Measurements from ENCODE around the gene STX17.
"Not testable (repeated sequence)": the region's sequence is repeated elsewhere in the genome, so short reads cannot be mapped to it uniquely, and the experiment has no call there.

STX17 gene

GRCh38 chr9:99973455-99973854 is 67.0 kb downstream of the STX17 start:
- no peak for DNase-seq

DNA sequence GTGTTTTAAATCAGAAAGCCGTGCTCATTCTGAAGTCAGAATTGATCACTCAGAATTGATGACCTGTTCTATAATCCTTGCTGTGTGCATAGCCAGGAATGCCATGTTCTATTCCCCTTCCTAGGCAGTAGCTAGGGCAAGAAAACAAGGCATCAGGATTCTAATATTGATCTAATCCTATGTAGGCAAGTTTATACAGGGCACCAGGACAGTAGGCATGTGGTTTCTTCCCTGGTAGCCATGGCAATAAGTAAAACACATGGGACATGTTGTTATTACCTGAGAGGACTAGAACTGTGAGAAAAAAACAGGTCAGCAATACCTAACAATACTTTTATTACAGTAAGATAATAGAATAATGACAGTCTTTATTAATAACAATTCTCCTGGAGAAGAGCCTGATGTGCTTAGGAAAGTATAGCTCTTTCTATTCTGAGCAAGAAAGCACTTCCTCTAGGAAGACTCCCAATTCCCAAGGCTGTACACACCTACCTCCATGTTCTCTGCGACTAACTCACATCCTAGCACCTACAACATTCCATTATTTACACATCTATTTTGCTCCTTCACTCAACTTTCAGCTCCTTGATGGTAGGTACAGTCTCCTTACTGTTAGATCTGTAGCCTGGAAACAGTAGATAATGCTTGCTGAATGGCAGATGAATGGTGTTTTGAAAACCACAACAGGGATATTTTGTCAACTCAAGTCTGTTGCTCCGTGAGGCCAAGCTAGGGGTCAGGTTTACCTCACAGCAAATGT is 70.8 kb downstream of the STX17 start:
- DNase-seq: no peak

- DNase-seq: no peak
These were observed 71.8 kb downstream of the STX17 start for GRCh38 chr9:99978221-99978620.

DNA sequence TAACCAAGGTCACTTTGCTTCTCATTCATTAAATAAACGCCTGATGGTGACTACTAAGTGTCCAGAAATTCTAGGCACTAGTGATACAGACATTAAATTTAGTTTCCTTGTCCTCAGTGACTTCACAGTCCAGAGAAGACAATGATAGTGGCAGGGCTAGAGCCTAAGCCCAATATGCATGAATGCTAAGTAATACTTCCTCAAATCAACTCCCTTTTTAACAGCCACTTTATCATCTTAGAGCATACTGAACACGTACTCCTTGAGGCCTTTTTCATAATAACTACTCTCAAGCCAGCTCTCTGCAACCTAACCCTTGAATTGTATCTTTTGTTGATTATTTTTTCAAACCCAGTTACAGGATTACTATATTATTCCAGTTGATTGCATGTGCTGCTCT is 74.1 kb downstream of the STX17 start:
- no peak for DNase-seq

DNA sequence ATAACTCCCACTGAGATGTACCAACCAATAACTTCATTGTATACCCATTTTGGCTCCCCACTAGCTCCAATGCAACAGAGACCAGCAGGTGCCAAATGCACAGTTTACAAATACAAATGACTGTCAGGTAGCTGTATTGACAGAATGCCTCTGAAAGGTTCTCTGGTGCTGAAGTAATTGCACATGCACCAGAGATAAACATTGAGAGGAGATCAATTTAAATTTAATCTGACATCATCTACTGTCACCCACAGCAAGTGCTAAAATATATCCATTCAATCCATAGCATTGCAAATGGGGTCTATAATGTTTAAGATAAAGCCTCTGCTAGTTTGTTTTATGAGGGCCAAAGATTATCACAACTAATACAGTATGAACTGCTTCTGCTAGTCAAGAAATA is 80.2 kb downstream of the STX17 start:
- DNase-seq: no peak

GRCh38 chr9:99990508-99990907 is 84.1 kb downstream of the STX17 start:
- DNase-seq: not testable (repeated sequence)

- DNase-seq: no peak
These were observed 91.8 kb downstream of the STX17 start for GRCh38 chr9:99998266-99998665.

DNA sequence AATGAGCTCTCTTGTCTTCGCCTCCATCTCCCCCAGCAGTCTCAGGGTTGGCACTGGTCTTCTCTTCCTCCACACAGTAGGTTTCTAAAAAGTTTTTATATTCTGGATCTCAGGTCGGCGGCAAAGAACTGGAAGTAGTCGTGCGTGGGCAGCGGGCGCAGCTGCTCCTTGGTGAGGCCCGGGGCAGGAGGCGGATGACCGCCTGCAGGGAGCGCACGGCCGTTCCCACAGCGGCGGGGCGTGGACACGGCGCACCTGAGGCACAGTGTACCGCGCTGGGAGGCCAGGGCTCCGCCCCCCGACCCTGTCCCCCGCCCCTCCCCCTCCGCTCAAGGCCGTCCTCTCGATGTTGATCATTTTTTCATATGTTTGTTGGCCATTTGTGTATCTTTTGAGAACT is 92.4 kb downstream of the STX17 start:
- DNase-seq: no peak

DNA sequence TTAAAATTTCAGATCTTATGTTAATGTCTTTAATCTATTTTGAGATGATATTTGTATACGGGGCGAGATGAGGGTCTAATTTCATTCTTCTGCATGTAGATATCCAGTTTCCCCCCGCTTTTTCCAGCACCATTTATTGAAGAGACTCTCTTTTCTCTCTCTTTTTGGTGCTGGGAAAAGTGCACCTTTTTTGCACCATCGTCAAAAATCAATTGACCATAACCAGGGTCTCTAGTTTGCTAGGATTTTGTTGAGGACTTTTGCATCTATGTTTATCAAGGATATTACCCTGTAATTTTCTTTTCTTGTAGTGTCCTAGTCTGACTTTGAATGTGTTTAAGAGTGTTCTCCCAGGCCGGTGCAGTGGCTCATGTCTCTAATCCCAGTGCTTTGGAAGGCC is 93.3 kb downstream of the STX17 start:
- DNase-seq: no peak

GRCh38 chr9:100011062-100011681 is 104.7 kb downstream of the STX17 start:
- no peak for DNase-seq

GRCh38 chr9:100012279-100012678 is 105.8 kb downstream of the STX17 start:
- DNase-seq: no peak

- no peak for DNase-seq
These were observed 107.1 kb downstream of the STX17 start for GRCh38 chr9:100013573-100013972.

- DNase-seq: no peak
These were observed 108.4 kb downstream of the STX17 start for GRCh38 chr9:100014846-100015245.

GRCh38 chr9:100019541-100019940 is 113.1 kb downstream of the STX17 start:
- no peak for DNase-seq
